Fibroblast of lung (primary cell): ENCODE data around the gene ARHGEF25.
"Not testable (repeated sequence)": the region's sequence is repeated elsewhere in the genome, so short reads cannot be mapped to it uniquely, and the experiment has no call there.

Experiments used
- EZH2 ChIP-seq: IDR thresholded peaks from 2 replicates; pipeline ENCODE4 v1.5.1; 2012; ENCODE audit warnings: low read length, control low read depth, mild to moderate bottlenecking; ENCODE audit errors: missing control alignments
- TF ChIP-seq, protein P1 (sequence below), 2 donors: IDR thresholded peaks in 1 of 2; conservative IDR thresholded peaks in 1 of 2; 1 replicate in 1 of 2; 2 replicates in 1 of 2; pipeline ENCODE4 v1.5.1; 2011 to 2012; ENCODE audit warnings: low read length in 2 of 2, control low read depth in 1 of 2, inconsistent platforms in 1 of 2, low read depth in 1 of 2, mild to moderate bottlenecking in 1 of 2

GRCh38 chr12:57588951-57589610 is 22.2 kb upstream of the ARHGEF25 start:
- TF ChIP-seq, protein P1, sequence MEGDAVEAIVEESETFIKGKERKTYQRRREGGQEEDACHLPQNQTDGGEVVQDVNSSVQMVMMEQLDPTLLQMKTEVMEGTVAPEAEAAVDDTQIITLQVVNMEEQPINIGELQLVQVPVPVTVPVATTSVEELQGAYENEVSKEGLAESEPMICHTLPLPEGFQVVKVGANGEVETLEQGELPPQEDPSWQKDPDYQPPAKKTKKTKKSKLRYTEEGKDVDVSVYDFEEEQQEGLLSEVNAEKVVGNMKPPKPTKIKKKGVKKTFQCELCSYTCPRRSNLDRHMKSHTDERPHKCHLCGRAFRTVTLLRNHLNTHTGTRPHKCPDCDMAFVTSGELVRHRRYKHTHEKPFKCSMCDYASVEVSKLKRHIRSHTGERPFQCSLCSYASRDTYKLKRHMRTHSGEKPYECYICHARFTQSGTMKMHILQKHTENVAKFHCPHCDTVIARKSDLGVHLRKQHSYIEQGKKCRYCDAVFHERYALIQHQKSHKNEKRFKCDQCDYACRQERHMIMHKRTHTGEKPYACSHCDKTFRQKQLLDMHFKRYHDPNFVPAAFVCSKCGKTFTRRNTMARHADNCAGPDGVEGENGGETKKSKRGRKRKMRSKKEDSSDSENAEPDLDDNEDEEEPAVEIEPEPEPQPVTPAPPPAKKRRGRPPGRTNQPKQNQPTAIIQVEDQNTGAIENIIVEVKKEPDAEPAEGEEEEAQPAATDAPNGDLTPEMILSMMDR (conservative IDR thresholded peaks at IDR 0.05 in 1 of 2, IDR thresholded peaks at IDR 0.05 in 1 of 2; ENCODE audit: low read depth in 1 of 2, low read length in 2 of 2), result not testable (repeated sequence)
- not testable (repeated sequence) for TF ChIP-seq EZH2
